ENCODE data around the gene NXPH3. TPM values are rescaled to one million over a fixed set of nuclear protein-coding genes. Genes with fewer than 3 reads are reported as not detected.

Gene NXPH3
- total and polyA plus RNA-seq, 2 of the 13 experiments (the other 11 are each of a cell fraction or from before 2014, with no cell fraction given) = 0.04 to 0.58 TPM

GRCh38 chr17:49574945-49575678 lies 559 bp upstream of the NXPH3 start (continued):
- no peak for TF ChIP-seq PATZ1 (CRISPR knock-in tag; IDR thresholded peaks at IDR 0.05)
- TF ChIP-seq ZNF609 (CRISPR knock-in tag; IDR thresholded peaks at IDR 0.05; ENCODE audit: borderline replicate concordance) = no peak
- TF ChIP-seq ZNF776 (CRISPR knock-in tag; IDR thresholded peaks at IDR 0.05) = 0 out of 2 replicates have a peak, but pooled peaks have one; percentile 29
- TF ChIP-seq SRSF1 (optimal IDR thresholded peaks at IDR 0.05; ENCODE audit: low read depth, low read length) = no peak
- no peak for TF ChIP-seq ZNF674 (CRISPR knock-in tag; IDR thresholded peaks at IDR 0.05; ENCODE audit: low read depth)
- no peak for TF ChIP-seq ZNF512 (CRISPR knock-in tag; IDR thresholded peaks at IDR 0.05)
- no peak for TF ChIP-seq ARNT2 (CRISPR knock-in tag; IDR thresholded peaks at IDR 0.05; ENCODE audit: low read depth)
- TF ChIP-seq HNF4A (CRISPR knock-in tag; IDR thresholded peaks at IDR 0.05) = no peak
- TF ChIP-seq TFAP4 (IDR thresholded peaks at IDR 0.05; ENCODE audit: borderline replicate concordance, low read depth) = no peak
- TF ChIP-seq ZBTB14 (CRISPR knock-in tag; IDR thresholded peaks at IDR 0.05) = no peak
- TF ChIP-seq DBP (CRISPR knock-in tag; IDR thresholded peaks at IDR 0.05; ENCODE audit: not compliant biosample characterization) = no peak
- peak; percentile 95 for TF ChIP-seq ZNF652 (CRISPR knock-in tag; IDR thresholded peaks at IDR 0.05; ENCODE audit: borderline replicate concordance, low read depth)
- 0 out of 2 replicates have a peak, but pooled peaks have one; percentile 51 for TF ChIP-seq ZNF292 (CRISPR knock-in tag; IDR thresholded peaks at IDR 0.05; ENCODE audit: borderline replicate concordance, low read depth)
- TF ChIP-seq MAFF (IDR thresholded peaks at IDR 0.05; ENCODE audit: low read depth, low read length) = no peak
- peak; percentile 10; the same call in 1 of the 2 replicates for TF ChIP-seq ETV5 (CRISPR knock-in tag; IDR thresholded peaks at IDR 0.05; ENCODE audit: borderline replicate concordance)

Measured in HepG2 (cell line).